Bronchial epithelial cell (primary cell): ENCODE results near the gene TMEM94. TPM values are rescaled to one million over a fixed set of nuclear protein-coding genes. Genes with fewer than 3 reads are reported as not detected.
A peak's percentile ranks its signal among the peaks of the same experiment; 100 is the strongest.
"Not testable (repeated sequence)": the region's sequence is repeated elsewhere in the genome, so short reads cannot be mapped to it uniquely, and the experiment has no call there.

ENCODE experiments used
- DNase-seq: peaks from one replicate; pipeline ENCODE4 v3.0.0-alpha.2; 2010; ENCODE audit warnings: low read depth
- FAIRE-seq: peaks from 2 replicates; lab custom pipeline; 2011; peaks lifted over from hg19 to GRCh38; lab: Jason Lieb, UNC
- H3K27me3 ChIP-seq: 2 replicates; pipeline ENCODE4 v1.5.1; 2011; ENCODE audit warnings: low read length; ENCODE audit not compliant: control insufficient read depth, insufficient read depth
- H3K36me3 ChIP-seq: 2 replicates; pipeline ENCODE4 v1.5.1; 2011; ENCODE audit warnings: low read length; ENCODE audit not compliant: control insufficient read depth, insufficient read depth
- H3K4me3 ChIP-seq: 2 replicates; pipeline ENCODE4 v1.5.1; 2011; ENCODE audit warnings: mild to moderate bottlenecking, low read depth, low read length, control low read depth
- CTCF ChIP-seq: IDR thresholded peaks from 2 replicates; pipeline ENCODE4 v1.5.1; 2011; ENCODE audit warnings: mild to moderate bottlenecking, moderate library complexity, low read length, control low read depth, inconsistent platforms; ENCODE audit not compliant: insufficient read depth, severe bottlenecking
- total RNA-seq: library from RNA; depleted of rRNA; stranded (reverse); fragments of >200 nt; gene quantifications from 2 replicates; pipeline ENCODE4 v1.2.1, GENCODE V29; 2014

The TMEM94 gene
- total RNA-seq, 1 donor from 2014 or later: 13.7 TPM

DNA sequence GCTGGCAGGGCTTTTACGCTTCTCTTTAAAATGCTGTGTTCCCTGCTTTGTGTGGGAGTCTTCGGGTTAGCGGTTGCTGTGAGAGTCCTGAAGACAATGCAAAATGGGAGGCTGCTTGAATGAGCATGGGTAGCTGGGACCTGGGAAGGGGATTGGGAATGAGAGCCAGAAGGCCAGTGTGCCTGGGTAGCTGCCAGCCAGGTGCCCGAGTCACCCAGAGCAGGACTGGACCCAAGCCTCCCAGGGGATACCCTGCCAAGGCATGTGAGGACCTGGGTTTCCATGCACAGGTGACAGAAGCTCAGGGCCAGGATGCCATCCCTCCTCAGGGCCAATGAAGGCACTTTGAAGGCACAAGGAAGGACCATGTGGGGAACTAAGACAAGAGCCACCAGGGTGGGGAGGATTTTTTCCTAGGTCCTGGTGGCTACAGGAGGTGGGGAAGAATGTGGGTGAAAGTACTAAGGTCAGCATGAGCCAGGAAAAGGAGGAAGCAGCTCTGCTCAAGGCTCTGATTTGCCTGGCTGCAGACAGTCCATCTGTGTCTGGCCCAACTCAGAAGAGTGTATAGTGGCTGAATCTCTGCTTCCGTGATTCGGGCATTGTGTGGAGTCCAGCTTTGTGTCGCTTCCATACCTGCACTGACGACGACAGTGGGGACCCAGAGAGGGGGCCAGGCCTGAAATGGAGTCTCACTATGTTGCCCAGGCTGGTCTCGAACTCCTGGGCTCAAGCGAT is 20.5 kb downstream of the TMEM94 start:
- no peaks in the 10 kb centered on the region for H3K27me3 ChIP-seq
- DNase-seq (no peak), FAIRE-seq (no peak)
- H3K4me3 ChIP-seq: no peak overlapping the region
- peaks cover 10% of the 10 kb centered on the region for H3K36me3 ChIP-seq
- TF ChIP-seq CTCF: no peak

DNA sequence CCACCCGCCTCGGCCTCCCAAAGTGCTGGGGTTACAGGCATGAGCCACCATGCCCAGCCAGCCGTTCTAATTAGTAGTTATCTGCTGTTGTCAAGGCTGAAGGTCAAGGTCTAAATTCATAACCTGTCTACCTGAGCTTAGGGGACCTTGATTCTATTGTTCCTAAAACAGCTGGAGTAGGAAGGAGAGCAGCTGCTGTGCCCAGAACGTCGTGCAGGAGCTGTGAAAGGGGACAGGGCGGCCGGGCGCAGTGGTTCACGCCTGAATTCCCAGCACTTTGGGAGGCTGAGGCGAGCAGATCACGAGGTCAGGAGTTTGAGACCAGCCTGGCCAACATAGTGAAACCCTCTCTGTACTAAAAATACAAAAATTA is 21.0 kb downstream of the TMEM94 start:
- not testable (repeated sequence) for DNase-seq, H3K36me3 ChIP-seq, H3K4me3 ChIP-seq, FAIRE-seq, H3K27me3 ChIP-seq

DNA sequence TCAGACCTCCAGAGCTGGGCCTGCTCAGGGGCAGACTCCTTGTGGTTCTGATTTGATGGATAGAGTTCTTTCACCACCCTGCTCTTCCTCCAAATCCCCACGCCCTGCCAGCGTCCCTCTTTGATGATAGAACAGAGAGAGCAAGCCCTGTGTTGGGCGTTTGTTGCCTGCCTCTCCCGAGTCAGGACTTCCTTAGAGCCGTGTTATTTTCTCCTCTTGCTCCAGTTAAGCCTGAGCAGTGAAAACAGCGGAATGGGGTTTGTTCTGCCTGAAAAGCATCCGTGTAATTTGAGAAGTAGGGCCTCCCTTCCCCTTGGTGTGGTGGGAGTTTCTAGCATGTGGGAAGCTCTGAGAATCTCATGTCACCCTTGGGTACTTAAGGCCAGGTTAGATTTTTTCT is 22.1 kb downstream of the TMEM94 start:
- Histone ChIP-seq H3K4me3 (no peak overlapping the region), H3K27me3 (no peaks in the 10 kb centered on the region), H3K36me3 (peaks cover 8% of the 10 kb centered on the region)
- TF ChIP-seq CTCF: no peak
- FAIRE-seq: peak; percentile 58
- DNase-seq: no peak

GRCh38 chr17:75480281-75480680 is 23.8 kb downstream of the TMEM94 start:
- Histone ChIP-seq H3K36me3 (peaks cover 8% of the 10 kb centered on the region), H3K4me3 (no peak overlapping the region), H3K27me3 (no peaks in the 10 kb centered on the region)
- no peak for FAIRE-seq
- TF ChIP-seq CTCF: no peak
- no peak for DNase-seq

DNA sequence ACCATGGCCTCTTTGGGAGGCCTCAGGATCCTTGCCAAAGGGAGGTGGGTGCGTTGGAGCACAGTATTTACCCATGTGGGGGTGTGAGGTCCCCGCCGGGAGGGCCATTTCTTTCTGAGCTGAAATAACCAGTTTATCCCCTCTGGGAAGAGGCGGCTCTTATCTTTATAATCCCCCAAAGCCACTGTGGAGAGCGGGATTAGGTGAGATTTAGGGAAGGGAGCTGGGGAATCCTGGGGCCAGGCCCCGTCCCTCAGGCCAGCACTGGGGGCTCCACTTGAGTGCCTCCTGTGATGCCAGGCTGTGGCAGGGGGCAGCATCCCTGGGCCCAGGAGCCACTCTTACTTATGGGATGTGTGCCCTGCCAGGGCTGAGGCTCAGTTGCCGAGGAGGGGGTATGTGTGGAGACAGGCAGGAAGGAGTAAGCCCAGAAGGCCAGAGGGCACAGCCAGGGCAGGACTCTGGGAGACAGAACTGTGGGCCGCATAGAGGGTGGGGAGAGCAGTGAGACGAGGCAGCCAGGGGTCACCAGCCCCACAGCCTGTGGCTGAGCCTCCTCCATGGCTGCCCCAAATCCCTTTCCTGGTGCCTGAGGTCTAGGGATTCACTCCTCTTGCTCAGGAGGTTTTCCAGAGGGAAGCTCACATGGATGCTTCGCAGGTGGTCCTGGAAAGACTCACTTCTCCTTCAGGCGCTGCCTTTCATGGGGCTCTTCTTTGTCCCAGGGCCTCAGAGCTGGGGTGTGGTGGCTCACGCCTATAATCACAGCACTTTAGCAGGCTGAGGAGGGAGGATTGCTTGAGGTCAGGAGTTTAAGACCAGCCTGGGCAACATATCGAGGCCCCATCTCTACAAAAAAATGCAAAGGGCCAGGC is 25.0 kb downstream of the TMEM94 start:
- Histone ChIP-seq H3K4me3 (no peak overlapping the region), H3K27me3 (no peaks in the 10 kb centered on the region), H3K36me3 (peaks cover 2% of the 10 kb centered on the region)
- no peak for FAIRE-seq
- no peak for TF ChIP-seq CTCF
- DNase-seq: no peak
